GM19438 (cell line): ENCODE data around the gene GATAD2A.

ENCODE experiments used
- ATAC-seq: cut with Tn5 transposase; IDR thresholded peaks from one replicate; pipeline ENCODE4 v1.9.1; 2021; ENCODE audit warnings: low read depth; ENCODE audit not compliant: unreplicated experiment

The GATAD2A gene

GRCh38 chr19:19502808-19503602 lies 97.5 kb downstream of the GATAD2A start:
- no peak for ATAC-seq

DNA sequence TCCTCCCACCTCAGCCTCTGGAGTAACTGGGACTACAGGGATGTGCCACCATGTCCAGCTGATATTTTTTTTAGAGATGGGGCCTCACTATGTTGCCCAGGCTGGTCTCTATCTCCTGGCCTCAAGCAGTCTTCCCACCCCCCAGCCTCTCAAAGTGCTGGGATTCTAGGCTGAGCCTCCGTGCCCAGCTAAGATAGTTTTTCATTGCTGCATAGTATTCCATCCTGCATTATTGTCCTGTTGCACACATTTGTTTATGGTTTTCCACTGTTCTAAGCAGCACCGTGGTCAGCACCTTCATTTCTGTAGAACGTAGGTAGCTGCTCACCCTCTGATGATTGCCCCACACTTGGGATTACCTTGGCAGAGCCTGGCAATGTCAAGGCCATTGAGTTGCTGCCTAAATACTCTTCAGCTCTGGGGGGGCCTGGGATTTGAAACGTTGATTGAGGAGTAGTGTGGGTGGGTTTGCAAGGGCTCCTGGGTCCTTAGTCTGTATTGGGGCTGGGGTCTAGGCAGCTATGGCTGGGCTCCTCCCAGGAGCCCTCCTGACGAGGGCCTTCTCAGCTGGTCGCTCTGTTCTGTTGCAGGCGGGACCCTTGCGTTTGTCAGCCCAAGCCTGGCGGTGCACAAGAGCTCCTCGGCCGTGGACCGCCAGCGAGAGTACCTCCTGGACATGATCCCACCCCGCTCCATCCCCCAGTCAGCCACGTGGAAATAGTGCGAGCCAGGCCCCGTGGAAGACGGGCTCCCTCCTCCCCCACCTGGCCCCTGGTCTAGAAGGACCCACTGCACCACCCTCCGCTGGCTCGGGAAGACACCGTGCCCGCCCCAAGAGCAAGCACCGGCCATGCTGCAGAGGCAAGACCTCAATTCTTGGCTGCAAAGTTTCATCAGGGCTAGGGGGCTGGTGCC lies 99.5 kb downstream of the GATAD2A start:
- ATAC-seq = no peak

DNA sequence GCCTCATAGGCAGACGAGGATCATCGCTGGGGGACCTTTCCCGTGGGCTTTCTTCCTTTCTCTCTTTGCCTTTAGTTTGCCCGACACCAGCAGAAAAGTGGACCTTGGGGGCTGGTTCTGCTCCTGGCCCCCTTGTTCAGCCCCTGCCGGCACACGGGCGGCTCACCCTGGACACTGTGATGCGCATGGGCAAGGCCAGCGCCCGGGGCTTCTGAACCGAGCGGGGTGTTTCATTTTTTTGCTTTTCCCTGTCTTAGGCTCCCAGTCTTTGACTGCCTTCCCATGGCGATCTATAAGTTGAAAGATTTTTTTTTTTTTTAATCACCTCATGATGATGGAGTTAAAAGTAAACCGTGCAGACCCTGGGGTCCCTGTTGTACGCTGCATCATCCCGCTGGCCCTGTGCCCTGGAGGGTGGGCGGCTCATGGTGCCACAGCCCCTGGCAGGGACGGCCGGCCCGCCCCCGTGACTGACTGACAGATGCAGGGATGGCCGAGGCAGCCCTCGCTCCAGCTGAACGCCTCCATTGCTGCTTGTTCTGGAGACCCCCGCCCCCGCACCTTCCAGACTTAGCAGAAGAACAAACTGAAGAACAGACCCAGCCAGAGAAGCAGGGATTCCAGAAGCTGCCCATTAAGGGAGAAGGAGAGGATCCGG lies 100.3 kb downstream of the GATAD2A start:
- ATAC-seq = no peak

DNA sequence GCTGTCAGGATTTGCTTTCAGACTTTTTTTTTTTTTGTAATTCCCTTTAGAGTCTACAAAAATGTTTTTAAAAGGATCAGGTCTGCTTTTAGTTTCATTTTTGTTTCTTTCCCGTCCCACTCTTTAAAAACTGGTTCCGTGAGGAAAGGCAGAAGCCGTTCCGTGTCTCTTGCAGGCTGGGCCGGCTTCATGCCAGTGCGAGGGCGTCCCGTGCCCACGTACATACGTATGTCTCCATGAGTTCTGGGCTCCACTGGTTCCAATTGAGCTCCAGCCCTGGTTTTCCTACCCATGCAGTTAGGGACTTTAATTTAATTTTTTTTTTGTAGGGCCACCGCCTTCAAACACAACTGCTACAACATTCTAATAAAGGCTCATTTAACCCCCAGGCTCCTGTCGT lies 101.1 kb downstream of the GATAD2A start:
- ATAC-seq = no peak

GRCh38 chr19:19507354-19507753 lies 101.9 kb downstream of the GATAD2A start:
- no peak for ATAC-seq

DNA sequence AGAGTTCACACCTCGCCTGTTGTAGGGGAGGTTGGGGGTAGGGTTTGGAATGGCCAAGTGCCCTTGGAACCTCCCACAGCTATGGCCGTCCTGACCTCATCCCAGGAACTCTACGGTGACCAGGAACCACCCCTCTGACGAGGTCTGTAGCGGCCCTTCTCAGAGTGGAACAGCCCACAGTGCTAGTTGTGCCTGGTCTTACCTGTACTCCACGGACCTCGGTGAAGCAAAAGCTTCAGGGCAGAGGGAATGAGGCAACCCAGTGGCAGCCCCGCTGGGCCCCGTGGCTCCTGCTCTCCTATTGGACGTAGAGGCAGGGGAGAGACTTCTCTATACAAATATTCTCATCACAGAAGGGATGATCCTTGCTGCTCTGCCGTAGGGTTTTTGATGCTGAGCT lies 102.7 kb downstream of the GATAD2A start:
- no peak for ATAC-seq

DNA sequence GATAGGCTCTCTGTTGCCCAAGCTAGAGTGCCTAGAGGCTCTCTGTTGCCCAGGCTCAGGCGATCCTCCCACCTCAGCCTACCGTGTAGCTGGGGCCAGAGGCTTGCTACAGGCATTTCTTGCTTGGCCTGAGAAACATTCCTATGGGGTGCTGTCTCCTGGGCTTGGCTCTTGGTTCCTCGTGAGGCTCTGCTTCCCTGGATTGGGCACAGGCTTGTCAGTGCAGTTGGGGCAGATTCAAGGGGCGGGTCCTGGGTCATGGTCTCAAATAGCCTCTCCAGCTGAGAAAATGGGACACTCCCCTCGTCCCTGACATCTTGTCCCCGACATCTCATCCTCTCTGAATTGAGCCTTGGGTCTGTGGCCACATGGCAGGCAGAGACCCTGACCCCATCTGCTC lies 105.0 kb downstream of the GATAD2A start:
- no peak for ATAC-seq

DNA sequence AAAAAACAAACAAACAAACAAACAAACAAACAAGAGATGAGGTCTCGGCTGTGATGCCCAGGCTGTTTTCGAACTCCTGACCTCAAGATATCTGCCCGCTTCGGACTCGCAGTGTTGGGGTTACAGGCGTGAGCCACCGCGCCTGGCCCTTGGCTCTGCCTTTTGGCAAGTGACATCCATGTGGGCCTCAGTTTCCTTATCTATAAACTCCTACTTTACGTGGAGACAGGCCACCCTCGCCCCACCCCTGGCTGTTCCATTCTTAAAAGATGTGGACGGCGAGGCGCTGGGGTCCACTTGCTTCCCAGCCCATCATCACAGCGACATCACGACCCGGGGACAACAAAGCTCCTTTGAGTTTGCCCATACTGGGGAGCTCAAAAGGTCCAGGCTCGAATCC lies 108.2 kb downstream of the GATAD2A start:
- no peak for ATAC-seq

- ATAC-seq = no peak
These were observed 108.8 kb downstream of the GATAD2A start for GRCh38 chr19:19514215-19514657.

DNA sequence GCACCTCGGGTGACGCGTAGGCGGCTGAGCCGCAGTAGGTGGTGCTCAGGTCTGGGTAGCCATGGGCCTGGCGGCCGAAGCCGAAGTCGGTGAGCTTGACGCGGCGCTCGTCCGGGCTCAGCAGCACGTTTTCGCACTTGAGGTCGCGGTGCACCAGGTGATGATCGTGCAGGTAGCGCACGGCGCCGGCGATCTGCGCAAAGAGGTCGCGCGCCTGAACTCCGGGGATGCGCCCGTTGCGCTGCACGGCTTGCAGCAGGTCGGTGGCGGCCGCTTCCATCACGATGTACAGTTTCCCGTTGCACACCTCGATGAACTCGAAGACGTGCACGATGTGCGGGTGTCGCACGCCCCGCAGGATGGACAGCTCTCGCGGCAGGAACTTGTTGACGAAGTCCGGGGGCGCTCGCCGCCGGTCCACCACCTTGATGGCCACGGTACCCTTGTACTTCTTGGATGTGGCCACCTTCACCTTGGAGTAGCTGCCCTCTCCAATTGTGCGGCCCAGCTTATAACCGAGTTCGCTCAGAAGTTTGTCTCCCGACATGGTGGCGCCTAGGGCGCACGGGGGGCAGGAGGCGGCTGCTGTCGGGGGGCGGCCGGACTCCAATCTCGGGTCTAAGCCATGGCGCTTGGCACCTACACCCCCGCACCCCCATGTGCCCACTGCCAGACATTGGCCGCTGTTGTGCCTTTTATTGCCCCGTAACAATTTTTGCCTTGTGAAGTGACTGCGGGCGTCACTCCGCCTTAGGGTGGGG lies 109.6 kb downstream of the GATAD2A start, which contains the start of gene TSSK6:
Gene TSSK6, minus strand, starts transcription at position 668 of the 761 bp plus-strand sequence. Its CDS starts 121 bp downstream, at position 547.
- ATAC-seq = no peak

DNA sequence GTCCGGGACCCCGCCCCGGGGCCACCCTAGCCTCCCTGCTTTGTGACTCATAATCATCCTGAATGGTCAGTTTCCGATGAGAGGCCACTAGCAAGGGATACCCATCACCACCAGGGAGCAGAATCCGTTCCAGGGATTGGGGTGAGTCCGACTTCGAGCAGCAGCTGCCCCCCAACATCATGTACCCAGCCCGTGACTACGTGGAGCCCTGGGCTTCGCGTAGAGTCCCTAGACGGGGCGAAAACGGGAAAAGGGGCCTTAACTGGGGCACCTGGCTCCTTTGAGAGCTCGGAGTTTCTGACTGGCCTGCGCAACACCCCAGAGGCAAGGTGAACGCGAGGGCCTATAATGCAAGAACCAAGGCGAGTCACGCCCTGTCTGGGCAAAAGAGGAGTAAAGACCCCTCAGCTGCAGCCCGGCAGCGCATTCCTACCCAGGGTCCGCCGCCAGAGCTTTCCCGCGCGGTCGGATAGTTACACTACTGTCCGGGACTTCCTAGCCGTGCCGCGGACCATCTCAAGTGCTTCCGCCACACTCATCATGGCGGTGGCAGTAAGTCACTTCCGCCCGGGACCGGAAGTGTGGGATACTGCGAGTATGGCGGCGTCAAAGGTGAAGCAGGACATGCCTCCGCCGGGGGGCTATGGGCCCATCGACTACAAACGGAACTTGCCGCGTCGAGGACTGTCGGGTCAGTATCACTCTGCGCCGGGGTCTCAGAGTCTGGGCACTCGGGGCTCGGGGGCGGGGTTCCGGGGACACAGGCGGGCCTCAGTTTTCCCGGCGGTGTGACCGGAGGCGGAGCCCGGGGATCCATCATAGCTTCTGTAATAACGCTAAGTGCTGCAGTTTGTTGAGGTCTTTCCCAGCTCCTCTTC lies 110.4 kb downstream of the GATAD2A start, which contains the start of gene NDUFA13:
Gene NDUFA13, plus strand, starts transcription at position 584 of the 878 bp plus-strand sequence. Its CDS starts 14 bp downstream, at position 598.
- peak; percentile 78 for ATAC-seq

DNA sequence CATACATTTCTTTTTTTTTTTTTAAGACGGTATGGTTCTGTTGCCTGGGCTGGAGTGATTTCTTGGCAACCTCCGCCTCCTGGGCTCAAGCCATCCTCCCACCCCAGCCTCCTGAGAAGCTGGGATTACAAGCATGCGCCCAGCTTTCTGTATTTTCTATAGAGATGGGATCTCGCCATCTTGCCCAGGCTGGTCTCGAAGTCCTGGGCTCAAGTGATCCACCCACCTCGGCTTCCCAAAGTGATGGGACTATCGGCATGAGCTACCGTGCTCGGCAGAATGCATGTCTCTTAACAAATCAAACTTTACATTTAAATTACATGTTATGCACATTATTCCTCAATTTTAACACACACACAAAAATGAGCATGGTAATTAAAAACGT lies 111.8 kb downstream of the GATAD2A start:
- ATAC-seq = no peak

- ATAC-seq = no peak
These were observed 115.5 kb downstream of the GATAD2A start for GRCh38 chr19:19520989-19521388.

- ATAC-seq = no peak
These were observed 117.7 kb downstream of the GATAD2A start for GRCh38 chr19:19523177-19523576.

DNA sequence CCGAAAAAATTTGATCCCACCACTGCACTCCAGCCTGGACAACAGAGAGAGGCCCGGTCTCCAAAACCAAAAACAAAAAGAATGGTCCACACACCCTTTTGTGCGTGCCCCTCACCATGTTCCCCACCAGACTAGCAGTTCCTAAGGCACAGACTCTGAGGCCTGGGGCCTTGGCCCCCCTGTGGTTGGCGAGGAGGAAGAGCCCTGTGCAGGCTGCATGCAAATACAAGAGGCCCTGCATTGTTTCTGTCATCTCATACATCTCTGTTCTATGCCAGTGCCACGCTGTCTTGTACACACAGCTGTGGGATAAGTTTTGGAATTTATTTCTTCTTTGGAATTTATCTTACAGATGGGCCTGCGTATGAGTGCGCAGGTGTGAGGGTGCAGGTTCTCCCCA lies 118.6 kb downstream of the GATAD2A start:
- ATAC-seq = no peak

GRCh38 chr19:19525611-19526380 lies 120.3 kb downstream of the GATAD2A start:
- no peak for ATAC-seq

DNA sequence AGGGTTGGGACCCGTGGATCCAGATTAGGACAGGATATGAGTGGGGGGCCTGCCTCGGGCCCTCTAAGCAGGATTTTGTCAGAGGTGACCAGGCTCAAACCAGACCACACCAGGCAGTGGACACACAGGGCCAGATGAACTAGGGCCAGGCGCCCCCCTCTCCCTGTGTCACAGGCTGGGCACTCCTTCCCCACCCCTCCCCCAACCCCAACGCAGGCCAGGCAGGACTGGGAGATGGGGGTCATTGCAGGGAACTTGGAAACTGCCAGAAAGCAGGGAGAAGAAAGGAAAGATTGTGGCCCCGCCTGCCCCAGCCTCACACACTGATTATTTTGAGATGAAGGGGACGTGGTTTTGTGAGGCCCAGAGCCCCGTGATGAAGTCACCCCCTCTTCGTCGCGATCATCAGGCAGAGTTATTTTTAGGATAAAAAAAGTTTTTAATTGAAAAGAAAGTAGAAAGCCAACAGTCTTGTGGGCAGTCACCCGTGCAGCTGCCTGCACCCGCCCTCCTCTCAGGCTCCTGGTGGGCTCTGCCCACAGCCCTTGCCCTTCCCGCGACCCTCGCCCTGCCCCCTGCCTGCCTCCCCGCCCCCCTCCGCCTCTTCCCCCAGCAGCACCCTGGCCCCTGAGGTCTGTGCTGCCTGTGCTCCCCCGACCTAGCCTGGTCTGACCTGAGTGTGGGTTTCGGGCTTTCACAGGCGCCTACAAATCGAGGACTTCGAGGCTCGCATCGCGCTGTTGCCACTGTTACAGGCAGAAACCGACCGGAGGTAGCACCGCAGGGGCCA lies 121.3 kb downstream of the GATAD2A start:
- ATAC-seq = no peak

GRCh38 chr19:19527371-19527656 lies 121.8 kb downstream of the GATAD2A start:
- no peak for ATAC-seq
